GM12878 (cell line): Measurements from ENCODE around the gene PCNX1. TPM values are rescaled to one million over a fixed set of nuclear protein-coding genes. Genes with fewer than 3 reads are reported as not detected.

Experiments used
- ATF2 ChIP-seq: IDR thresholded peaks from 2 replicates; pipeline ENCODE4 v1.6.1; 2012; ENCODE audit warnings: low read length, inconsistent platforms
- ATF3 ChIP-seq: IDR thresholded peaks from 2 replicates; pipeline ENCODE4 v1.6.1; 2011; ENCODE audit warnings: low read depth, mild to moderate bottlenecking, low read length, moderate library complexity, borderline replicate concordance; ENCODE audit errors: extremely low read depth
- BCL11A ChIP-seq: IDR thresholded peaks from 2 replicates; pipeline ENCODE4 v1.6.1; 2011; ENCODE audit warnings: low read depth, low read length
- BRCA1 ChIP-seq: IDR thresholded peaks from 2 replicates; pipeline ENCODE4 v1.6.1; 2011; ENCODE audit warnings: low read depth, low read length, improper control_type of control experiment
- CHD2 ChIP-seq: IDR thresholded peaks from 2 replicates; pipeline ENCODE4 v1.6.1; 2011; ENCODE audit warnings: low read depth, low read length, improper control_type of control experiment, borderline replicate concordance
- CREB1 ChIP-seq: IDR thresholded peaks from 2 replicates; pipeline ENCODE4 v1.6.1; 2012; ENCODE audit warnings: low read depth, mild to moderate bottlenecking, inconsistent platforms
- CREM ChIP-seq: IDR thresholded peaks from 2 replicates; pipeline ENCODE4 v1.6.1; 2014; ENCODE audit warnings: antibody characterized with exemption, low read depth
- EP300 ChIP-seq, 2 experiments: fragments of 150-350 bp in 1 of 2; IDR thresholded peaks; 2 replicates each; pipeline ENCODE4 v1.6.1; 2011 to 2012; ENCODE audit warnings: low read depth in 2 of 2, low read length in 2 of 2, borderline replicate concordance in 1 of 2, improper control_type of control experiment in 1 of 2, inconsistent platforms in 1 of 2; ENCODE audit not compliant: control insufficient read depth in 1 of 2
- GABPA ChIP-seq: IDR thresholded peaks from 2 replicates; pipeline ENCODE4 v1.6.1; 2014; ENCODE audit warnings: antibody characterized with exemption, low read depth, mild to moderate bottlenecking, inconsistent platforms
- IKZF1 ChIP-seq: fragments of 450-650 bp; conservative IDR thresholded peaks from 2 replicates; pipeline ENCODE4 v1.6.1; 2017; ENCODE audit warnings: antibody characterized with exemption, mild to moderate bottlenecking
- JUNB ChIP-seq: IDR thresholded peaks from 2 replicates; pipeline ENCODE4 v1.6.1; 2016; ENCODE audit warnings: antibody characterized with exemption, mild to moderate bottlenecking
- MTA2 ChIP-seq: fragments of 450-650 bp; IDR thresholded peaks from 2 replicates; pipeline ENCODE4 v1.6.1; 2016; ENCODE audit warnings: low read depth, mild to moderate bottlenecking, moderate library complexity
- PAX5 ChIP-seq: IDR thresholded peaks from 2 replicates; pipeline ENCODE4 v1.6.1; 2011; ENCODE audit warnings: low read depth, low read length, borderline replicate concordance
- REST ChIP-seq: IDR thresholded peaks from 2 replicates; pipeline ENCODE4 v1.6.1; 2012; ENCODE audit warnings: mild to moderate bottlenecking, low read depth, low read length
- RFX5 ChIP-seq: IDR thresholded peaks from 2 replicates; pipeline ENCODE4 v1.6.1; 2011; ENCODE audit warnings: low read depth, low read length, improper control_type of control experiment
- TAF1 ChIP-seq: IDR thresholded peaks from 2 replicates; pipeline ENCODE4 v1.6.1; 2011; ENCODE audit warnings: mild to moderate bottlenecking, low read depth, low read length, borderline replicate concordance
- TCF12 ChIP-seq: IDR thresholded peaks from 2 replicates; pipeline ENCODE4 v1.6.1; 2011; ENCODE audit warnings: low read depth, mild to moderate bottlenecking, low read length
- ZBED1 ChIP-seq: IDR thresholded peaks from 2 replicates; pipeline ENCODE4 v1.6.1; 2016; ENCODE audit warnings: borderline replicate concordance
- ZBTB40 ChIP-seq: fragments of 450-650 bp; IDR thresholded peaks from 2 replicates; pipeline ENCODE4 v1.6.1; 2016; ENCODE audit warnings: mild to moderate bottlenecking, moderate library complexity, borderline replicate concordance
- ZNF622 ChIP-seq: fragments of 450-650 bp; IDR thresholded peaks from 2 replicates; pipeline ENCODE4 v1.6.1; 2017; ENCODE audit warnings: mild to moderate bottlenecking, inconsistent platforms
- ZSCAN29 ChIP-seq: fragments of 450-650 bp; IDR thresholded peaks from 2 replicates; pipeline ENCODE4 v1.6.1; 2017; ENCODE audit warnings: mild to moderate bottlenecking, moderate library complexity
- polyA plus RNA-seq, 11 experiments: library from polyadenylated mRNA; depleted of rRNA in 4 of 11; unstranded in 6 of 11; stranded (reverse) in 5 of 11; fragments of >200 nt; fragmentation: Nextera tagmentation in 4 of 11; fragmentation: Illumina TruSeq in 1 of 11; extraction: Ambion mirVana in 4 of 11; extraction: Trizol in 1 of 11; gene quantifications; 1 replicate in 1 of 11; 2 replicates in 10 of 11; pipeline versions ENCODE4 v1.2.1 to v1.2.3, GENCODE V29; 2011 to 2016; ENCODE audit warnings: inconsistent platforms in 2 of 11, missing spikeins in 2 of 11, low read depth in 1 of 11
- total RNA-seq, 4 experiments: library from RNA; depleted of rRNA in 3 of 4; stranded (reverse); fragments of >200 nt in 3 of 4; fragmentation: Illumina TruSeq in 1 of 4; extraction: Trizol in 1 of 4; gene quantifications; 2 replicates each; pipeline versions ENCODE4 v1.2.1 to v1.2.3, GENCODE V29; 2013 to 2021

The PCNX1 gene
- total and polyA plus RNA-seq, 10 of the 15 experiments (the other 5 are each of a cell fraction or from before 2014, with no cell fraction given): 4.6 to 53.9 (median 20.5) TPM

GRCh38 chr14:70882776-70883492 lies 24.3 kb upstream of the PCNX1 start (continued):
- TF ChIP-seq EP300 (IDR thresholded peaks at IDR 0.05; ENCODE audit: borderline replicate concordance in 1 of 2, control insufficient read depth in 1 of 2, low read depth in 2 of 2, low read length in 2 of 2): 0 out of 4 replicates have a peak, but pooled peaks of 1 of the 2 experiments have one; percentile 13
- TF ChIP-seq MTA2: peak; percentile 80
- TF ChIP-seq ZNF622: no peak
- TF ChIP-seq GABPA: 0 out of 2 replicates have a peak, but pooled peaks have one; percentile 30
- no peak for TF ChIP-seq TCF12
- no peak for TF ChIP-seq RFX5
- peak; percentile 50; the same call in 1 of the 2 replicates for TF ChIP-seq CREM
- TF ChIP-seq BCL11A: peak; percentile 75; the same call in 1 of the 2 replicates
- no peak for TF ChIP-seq ATF3
- TF ChIP-seq BRCA1: no peak
- peak; percentile 19; the same call in 1 of the 2 replicates for TF ChIP-seq CREB1
- no peak for TF ChIP-seq REST
- TF ChIP-seq PAX5: no peak
- TF ChIP-seq ZSCAN29: no peak
- peak; percentile 41; the same call in 1 of the 2 replicates for TF ChIP-seq ZBED1
- no peak for TF ChIP-seq CHD2
- TF ChIP-seq ZBTB40: no peak
- TF ChIP-seq JUNB: peak; percentile 71
- TF ChIP-seq TAF1: no peak
- TF ChIP-seq IKZF1: peak; percentile 91
- peak; percentile 42; the same call in 1 of the 2 replicates for TF ChIP-seq ATF2
